Stimulated activated CD4-positive, alpha-beta T cell treated with anti-CD3 and anti-CD28 coated beads, Interleukin-12 subunit alpha, Interleukin-12 subunit beta, amount 100 ng/mL, for 48 hours (primary cell): ENCODE measurements around the gene RBP4.
"Not testable (repeated sequence)": the region's sequence is repeated elsewhere in the genome, so short reads cannot be mapped to it uniquely, and the experiment has no call there.

ENCODE experiments used
- DNase-seq, 3 donors: peaks; one replicate each; pipeline ENCODE4 v3.0.0-alpha.2; 2020; ENCODE audit warnings: low read depth in 2 of 3, low spot score in 1 of 3

RBP4 gene

DNA sequence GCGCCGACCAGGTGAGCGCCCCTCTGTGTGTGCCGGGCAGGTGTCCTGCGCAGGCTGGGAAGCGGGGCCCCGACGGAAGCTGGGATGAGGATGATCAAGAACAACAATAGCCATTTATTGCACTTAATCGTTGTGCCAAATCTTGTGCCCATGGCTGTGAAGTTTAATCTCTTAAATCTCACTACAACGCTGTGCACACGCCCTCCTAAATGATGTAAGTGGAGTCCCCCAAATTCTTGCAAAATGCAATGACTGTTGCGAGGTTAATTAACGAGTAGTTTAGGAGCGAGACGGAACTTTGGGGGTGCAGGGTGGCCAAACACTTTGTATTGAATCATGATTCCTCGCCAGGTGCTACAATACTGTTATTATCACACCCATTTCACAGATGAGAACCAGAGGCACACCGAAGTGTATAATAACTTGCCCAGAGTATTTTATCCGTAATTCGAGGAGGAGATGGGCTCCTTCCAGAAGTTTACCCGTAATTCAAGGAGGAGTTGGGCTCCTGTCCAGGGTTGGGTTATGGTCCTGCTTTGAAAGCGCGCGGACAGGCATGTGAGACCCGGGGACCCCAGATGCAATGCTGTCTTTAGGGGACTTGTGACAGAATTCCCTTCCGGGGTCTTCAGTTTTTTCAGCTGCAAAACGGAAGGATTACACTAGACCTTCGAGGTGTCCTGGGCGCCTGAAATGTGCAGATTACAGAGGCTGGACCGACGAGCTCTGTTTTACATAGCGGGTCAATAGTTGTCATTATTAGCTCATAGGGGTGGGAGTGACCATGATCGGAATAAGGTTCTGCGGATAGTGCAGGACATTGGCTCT lies 33.5 kb downstream of the RBP4 start:
- no peak for DNase-seq

DNA sequence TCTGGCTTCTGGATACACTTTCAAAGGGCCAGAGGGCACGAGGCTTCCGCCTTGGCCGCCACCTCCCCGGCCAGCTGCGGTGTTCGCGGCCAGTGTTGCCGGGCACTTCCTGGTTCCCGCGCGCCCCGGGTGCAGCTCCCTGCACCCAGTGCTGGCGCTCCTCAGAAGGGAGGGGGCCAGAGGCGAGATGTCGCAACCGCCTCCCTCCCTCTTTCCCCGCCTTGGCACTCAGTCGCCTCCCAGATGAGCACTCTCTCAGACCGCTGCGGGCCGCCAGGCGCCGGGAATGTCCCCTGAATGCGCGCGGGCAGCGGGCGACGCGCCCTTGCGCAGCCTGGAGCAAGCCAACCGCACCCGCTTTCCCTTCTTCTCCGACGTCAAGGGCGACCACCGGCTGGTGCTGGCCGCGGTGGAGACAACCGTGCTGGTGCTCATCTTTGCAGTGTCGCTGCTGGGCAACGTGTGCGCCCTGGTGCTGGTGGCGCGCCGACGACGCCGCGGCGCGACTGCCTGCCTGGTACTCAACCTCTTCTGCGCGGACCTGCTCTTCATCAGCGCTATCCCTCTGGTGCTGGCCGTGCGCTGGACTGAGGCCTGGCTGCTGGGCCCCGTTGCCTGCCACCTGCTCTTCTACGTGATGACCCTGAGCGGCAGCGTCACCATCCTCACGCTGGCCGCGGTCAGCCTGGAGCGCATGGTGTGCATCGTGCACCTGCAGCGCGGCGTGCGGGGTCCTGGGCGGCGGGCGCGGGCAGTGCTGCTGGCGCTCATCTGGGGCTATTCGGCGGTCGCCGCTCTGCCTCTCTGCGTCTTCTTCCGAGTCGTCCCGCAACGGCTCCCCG lies 34.4 kb downstream of the RBP4 start, which contains the start of gene FFAR4:
TSS of gene FFAR4 (plus strand) at position 231 of the 842 bp plus-strand sequence. CDS start at position 287, 56 bp downstream.
- no peak for DNase-seq

DNA sequence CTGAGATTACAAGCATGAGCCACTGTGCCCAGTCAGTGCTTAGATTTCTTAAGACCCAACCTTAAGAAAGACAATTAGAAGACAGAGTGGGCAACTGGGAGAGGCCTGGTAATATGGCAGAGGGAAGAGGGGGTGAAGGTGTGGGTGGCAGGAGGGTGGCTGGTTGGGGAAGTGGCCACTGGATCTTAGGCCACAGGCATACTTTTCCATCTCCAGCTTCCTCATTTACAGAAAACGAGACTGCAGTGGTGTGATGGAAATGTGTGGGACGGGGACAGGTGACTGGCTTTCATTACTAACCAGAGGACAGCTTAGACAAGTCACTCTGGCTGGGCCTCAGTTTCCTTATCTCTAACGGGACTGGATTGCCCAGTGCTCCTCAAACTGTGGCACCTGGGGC lies 35.6 kb downstream of the RBP4 start:
- no peak for DNase-seq

DNA sequence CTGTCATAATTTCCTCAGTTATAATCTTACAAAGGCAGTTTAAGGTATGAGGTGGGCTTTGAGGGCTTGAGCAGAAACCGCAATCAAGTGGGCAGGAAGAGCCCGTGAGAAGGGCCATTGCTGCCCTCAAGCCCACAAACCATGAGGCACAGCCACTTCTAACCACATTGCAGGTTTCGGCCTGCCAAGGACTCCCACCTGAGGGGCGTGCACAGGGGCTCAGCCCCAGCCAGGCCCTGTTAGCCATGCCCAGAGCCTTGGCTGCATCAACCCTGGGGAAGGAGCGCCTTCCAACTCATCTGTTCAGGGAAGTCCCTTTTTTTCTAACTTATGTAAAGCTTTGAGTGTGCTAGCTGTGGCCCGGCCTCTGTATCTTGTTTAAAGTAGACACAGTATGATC lies 40.5 kb downstream of the RBP4 start:
- no peak for DNase-seq

DNA sequence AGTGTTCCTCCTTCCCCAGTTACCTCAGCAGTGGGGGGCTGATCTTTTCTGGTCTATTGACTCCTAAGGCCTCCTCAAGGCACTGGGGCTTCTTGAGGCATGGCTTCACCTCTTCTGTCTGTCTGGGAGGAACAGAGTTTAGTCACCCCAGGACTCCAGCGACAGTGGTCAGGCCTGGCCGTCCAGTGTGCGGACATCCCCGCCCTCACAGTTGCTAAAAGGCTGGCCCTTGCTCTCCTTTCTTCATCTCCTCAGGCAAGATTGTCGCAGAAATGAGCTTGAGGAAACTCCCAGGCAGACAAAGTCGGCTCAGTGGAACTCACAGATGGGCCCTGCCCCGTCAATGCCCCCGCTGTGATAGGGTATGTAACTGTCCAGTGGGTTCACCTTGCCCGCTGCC lies 41.5 kb downstream of the RBP4 start:
- no peak for DNase-seq

DNA sequence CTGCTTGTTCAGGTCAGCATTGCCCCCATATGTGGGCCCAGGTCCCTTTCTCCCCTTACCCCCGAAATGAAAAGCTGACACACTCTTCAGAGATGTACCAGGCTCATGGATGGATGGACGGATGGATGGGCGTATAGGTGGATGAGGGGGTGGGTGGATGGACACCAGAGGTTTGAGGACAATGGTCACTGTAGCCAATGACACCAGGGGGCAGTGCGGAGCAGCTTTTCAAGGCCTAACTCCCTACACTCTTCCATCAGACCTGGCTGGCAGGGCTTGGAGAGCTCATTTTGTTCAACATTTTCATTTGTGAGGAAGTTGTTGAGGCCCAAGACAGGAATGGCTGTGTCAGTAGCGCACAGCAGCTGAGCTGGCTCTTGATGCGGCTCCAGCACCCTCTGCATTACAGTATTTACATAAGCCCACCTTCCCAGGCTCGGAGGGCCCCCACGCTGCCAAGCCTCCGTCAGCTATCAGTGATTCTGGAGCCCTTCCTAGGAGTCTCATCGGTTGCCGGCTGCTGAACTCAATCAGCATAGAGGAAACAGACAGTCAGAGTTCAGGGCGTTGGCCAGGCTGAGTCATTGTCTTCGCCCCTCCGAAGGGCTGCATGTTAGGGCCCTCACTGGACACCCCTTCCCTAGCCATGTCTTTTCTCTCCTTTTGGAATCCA lies 46.1 kb downstream of the RBP4 start:
- peak; percentile 29 to 40 (median 35) for DNase-seq

DNA sequence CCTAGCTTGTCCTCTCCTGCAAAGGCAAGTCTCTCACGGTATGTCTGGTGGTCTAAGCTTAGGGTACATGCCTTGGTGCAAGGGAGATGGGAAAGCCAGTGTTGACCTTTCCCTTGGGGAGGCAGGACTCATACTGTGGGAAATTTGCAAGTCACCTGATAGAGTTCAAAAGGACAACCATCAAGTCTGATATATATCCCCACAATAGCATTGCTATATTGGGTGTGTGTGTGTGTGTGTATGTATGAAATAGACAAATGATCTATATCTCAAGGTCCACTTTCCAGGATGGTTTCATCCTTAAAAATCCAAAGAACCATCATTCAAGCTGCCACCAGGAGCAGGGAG lies 46.7 kb downstream of the RBP4 start:
- DNase-seq: no peak

DNA sequence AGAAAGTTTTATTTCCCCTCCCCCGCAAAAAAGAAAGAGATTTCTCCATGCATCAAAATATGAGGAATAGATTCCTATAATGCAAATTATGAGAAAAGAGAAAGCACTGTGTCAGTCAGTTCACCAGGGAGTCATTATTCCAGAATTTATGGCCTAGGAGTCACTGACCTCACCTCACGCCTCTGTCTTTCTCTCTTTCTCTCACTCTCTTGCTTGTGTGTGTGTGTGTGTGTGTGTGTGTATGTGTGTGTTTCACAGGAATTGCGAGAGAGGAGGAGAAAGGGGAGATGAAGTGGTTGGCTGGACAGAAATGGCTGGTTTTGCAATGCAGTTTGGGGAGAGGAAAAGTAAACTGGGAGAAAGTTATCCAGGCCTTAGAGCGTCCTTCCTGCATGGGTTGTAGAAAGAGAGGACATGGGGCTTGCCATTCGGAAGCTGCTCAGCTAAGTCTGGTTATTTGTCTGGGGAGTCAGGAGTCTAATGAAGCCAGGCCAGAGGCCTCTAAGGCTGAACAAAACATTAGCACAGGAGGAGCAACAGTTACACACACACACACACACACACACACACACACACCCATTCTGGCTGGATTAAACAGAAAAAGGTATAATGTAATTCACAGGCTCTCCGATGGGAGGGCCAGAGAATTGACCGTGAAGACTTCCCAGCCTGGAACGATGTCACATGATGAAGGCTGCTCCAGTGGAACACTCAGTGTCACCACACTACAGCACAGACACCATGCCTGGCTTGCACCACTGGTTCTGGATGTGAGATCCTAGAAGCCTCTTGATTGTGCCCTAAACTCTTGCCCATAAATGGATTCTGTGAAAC lies 47.3 kb downstream of the RBP4 start:
- no peak for DNase-seq

DNA sequence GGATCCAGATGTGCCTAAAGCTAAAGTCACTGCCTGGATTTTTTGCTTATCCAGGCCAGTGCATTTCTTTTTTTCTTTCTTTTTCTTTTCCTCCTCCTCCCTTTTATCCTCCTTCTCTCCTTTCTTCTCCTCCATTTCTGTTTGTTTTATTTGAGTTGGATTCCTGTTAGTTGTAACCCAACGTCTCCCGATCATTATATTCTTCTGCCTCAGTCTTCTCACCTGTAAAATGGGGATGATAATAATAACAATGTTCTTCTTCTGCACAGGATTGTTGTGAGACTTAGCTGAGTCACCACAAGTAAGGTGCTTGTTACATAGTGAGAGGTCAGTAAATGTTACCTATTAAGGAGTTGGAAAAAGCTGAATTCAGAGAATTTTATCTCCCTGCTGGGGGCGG lies 48.3 kb downstream of the RBP4 start:
- no peak for DNase-seq

DNA sequence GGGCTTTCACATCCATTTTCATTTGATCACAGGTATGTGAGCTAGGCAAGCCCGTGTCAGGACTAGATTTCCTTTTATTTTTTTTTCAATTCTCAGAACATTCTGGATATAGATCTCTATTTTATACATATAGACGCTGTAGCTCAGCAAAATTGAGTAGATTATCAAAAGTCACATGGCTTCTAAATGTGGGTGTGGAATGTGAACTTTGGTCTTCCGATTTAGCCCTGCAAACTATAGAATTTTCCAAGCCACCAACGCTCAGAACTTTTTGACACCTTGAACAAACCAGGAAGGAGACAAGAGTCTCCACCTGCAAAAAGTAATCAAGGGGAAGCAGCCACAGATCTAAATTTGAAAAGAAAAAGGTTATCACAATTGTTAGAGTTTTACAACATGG lies 50.4 kb downstream of the RBP4 start:
- DNase-seq: no peak

DNA sequence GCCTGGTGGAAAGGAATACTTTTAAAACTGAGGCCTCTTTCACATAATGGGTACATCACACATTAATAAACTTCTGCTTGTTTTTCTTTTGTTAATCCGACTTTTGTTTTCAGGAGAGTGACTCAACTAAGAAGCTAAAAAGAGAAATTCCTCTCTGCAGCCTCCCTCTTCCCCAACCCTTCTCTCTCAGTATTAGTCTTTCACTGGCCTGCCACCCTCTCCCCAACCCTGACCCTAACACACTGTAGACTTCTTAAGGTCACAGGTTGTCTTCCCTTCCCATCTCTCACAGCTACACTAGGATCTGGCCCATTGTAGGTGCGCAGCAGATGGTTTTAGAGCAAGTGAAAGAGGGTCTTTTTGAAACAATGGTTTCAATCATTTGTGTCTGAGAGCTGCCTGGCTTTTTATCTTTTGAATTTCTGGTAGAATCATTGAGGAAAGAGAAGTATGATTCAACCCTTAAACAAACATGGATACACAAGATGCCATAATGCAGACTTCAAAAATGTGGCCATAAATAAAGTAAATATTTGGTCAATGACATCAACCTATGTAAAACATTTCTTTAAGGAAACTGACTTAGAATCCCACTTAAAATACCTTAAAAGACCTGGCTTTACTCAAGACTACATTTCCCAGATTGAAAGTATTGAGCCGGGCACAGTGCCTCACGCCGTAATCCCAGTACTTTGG lies 52.5 kb downstream of the RBP4 start:
- DNase-seq: no peak

DNA sequence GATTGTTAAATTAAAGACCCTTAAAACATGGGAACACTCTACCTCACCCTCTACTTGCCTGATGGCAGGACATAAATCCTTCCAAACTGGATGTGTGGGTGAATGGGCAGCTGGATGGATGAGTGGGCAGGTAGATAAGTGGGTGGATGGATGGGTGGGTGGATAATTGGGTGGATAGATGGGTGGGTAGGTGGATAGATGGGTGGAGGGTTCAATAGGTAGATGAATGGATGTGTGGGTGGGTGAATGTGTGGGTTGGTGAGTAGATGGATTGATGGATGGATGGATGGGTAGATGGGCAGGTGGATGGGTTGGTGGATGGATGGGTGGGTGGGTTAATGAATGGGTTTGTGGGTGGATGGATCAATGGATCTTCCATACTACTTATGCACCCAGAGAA lies 53.5 kb downstream of the RBP4 start:
- DNase-seq: no peak

DNA sequence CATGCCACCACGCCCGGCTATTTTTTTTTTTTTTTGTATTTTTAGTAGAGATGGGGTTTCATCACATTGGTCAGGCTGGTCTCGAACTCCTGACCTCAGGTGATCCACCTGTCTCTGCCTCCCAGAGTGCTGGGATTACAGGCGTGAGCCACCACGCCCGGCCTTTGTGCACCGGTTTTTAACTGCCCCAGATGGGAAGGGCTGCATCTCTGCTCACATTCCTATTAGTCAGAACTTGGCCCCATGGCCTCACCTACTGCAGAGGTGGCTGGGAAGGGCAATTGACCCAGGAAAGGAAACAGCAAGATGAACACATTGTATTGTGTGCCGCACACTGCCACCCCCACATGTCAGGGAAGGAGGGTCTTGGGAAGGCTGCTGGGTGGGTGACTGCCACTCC lies 54.0 kb downstream of the RBP4 start:
- DNase-seq: not testable (repeated sequence)

DNA sequence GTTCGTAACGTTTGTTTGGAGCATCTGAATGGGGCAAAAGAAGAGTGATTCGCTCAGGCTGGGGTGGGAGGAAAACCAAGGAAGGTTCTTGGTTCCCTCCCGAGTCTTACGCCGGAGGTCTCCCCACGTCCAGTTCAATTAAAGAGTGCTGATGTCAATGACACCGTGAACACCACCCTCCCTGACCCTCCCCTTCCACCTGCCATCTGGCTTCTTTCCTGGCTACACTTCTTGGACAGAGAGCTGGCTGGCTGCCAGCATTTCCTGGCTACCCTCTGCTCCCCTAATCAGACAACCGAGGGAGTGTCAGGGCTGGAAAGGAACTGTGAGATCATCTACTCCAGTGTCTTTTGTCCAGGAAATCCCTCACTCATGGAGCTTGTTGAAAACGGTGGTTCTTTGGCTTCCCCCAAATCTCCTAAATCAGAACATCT lies 58.7 kb downstream of the RBP4 start:
- DNase-seq: no peak
